ENCODE measurements around the gene SCN1B.
"Not testable (repeated sequence)": the region's sequence is repeated elsewhere in the genome, so short reads cannot be mapped to it uniquely, and the experiment has no call there.

The SCN1B gene

DNA sequence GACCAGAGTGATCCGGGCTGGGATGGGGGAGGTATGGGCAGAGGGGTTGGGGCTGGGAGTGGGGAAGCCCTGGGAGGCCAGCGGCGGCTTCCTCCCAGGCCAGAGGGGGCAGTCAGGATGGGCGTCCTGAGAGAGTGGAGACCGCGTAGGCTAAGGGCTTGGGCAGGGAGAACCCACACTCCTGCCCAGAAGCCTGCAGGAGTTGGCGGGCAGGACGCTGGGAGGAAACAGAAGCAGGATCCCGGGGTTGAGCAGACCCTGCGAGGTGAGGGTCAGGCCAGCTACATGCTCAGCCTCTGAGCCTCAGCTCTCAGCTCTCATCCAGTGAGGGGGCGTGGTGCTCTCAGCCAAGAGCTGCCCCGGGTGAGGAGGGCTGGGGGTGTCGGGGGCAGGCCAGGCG is 7.8 kb upstream of the SCN1B start:
- TF ChIP-seq, protein P1, sequence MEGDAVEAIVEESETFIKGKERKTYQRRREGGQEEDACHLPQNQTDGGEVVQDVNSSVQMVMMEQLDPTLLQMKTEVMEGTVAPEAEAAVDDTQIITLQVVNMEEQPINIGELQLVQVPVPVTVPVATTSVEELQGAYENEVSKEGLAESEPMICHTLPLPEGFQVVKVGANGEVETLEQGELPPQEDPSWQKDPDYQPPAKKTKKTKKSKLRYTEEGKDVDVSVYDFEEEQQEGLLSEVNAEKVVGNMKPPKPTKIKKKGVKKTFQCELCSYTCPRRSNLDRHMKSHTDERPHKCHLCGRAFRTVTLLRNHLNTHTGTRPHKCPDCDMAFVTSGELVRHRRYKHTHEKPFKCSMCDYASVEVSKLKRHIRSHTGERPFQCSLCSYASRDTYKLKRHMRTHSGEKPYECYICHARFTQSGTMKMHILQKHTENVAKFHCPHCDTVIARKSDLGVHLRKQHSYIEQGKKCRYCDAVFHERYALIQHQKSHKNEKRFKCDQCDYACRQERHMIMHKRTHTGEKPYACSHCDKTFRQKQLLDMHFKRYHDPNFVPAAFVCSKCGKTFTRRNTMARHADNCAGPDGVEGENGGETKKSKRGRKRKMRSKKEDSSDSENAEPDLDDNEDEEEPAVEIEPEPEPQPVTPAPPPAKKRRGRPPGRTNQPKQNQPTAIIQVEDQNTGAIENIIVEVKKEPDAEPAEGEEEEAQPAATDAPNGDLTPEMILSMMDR (conservative IDR thresholded peaks at IDR 0.05; ENCODE audit: low read length), result no peak
- H3K4me3 ChIP-seq (ENCODE audit: low read length), result no peak overlapping the region
- DNase-seq (ENCODE audit: low read depth), result no peak

DNA sequence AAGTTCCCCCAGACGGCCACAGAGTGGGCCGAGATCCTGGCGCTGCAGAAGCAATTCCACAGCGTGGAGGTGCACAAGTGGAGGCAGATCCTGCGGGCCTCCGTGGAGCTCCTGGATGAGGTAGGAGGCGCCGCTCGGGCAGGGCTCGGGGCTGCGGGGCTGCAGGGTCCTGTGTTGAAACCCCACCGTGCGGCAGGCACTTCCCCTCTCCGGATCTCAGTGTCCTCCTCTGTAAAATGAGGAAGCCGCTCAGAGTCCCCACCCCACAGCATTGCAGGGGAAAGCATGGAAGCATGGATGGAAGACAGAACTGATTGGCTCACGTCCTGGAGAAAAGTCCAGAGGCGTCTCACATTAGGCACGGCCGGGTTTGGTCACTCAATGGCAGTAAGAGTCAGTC is 6.8 kb upstream of the SCN1B start:
- H3K4me3 ChIP-seq (ENCODE audit: low read length), result no peak overlapping the region
- no peak for DNase-seq (ENCODE audit: low read depth)
- TF ChIP-seq, protein P1 (conservative IDR thresholded peaks at IDR 0.05; ENCODE audit: low read length), result no peak

DNA sequence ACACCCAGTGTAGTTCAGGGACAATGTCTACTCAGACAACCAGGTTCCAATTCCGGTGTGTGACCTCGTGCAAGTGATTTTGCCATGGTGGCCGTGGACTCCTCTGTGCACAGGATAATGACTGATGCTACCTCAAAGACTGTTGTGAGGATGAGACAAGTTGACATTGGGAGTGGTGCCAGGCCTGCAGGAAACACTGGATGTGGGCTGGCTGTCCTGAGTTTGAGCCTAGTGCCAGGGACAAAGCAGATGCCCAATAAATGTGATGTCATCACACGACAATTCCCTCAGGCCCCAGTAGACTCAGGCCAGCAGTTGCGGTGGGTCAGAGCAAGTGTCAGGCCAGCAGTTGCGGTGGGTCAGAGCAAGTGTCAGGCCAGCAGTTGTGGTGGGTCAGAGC is 6.2 kb upstream of the SCN1B start:
- no peak for DNase-seq (ENCODE audit: low read depth)
- H3K4me3 ChIP-seq (ENCODE audit: low read length), result no peak overlapping the region
- TF ChIP-seq, protein P1 (conservative IDR thresholded peaks at IDR 0.05; ENCODE audit: low read length), result no peak

DNA sequence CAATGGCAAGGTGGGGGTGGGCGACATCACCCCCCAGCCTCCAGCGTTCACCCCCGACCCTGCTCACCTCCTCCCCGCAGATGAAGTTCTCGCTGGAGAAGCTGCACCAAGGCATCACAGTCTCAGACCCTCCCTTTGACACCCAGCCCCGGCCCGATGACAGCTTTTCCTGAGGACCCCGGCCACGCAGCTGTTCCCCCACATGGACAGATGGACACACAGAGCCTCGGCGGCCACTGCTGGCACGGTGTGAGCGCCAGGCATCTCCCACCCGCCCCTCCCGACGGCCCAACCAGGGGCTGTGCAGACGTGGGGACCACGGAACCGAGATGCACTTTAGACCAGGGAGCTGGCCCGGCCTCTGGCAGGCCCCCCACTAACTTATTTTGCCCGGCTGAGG is 4.3 kb upstream of the SCN1B start:
- H3K4me3 ChIP-seq (ENCODE audit: low read length), result no peak overlapping the region
- TF ChIP-seq, protein P1 (conservative IDR thresholded peaks at IDR 0.05; ENCODE audit: low read length), result no peak
- no peak for DNase-seq (ENCODE audit: low read depth)

DNA sequence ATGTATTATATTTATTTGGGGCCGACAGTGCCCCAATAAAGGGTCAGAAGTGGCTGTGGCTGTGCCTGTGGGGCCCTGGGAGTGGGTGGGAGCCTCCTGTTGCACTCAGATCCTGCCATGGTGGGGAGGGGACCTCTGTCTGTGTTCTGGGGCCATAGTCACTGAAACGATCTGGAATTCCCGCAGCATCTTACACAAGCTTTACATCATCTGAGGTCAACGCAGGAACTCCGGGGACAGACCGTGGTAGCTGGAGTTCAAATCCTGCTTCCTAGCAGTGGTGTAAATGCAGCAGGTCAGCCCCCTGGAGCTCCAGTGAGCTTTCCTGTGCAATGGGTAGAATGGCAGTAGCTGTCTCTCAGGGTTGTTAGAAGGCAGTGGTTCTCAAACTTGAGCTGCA is 3.9 kb upstream of the SCN1B start:
- DNase-seq (ENCODE audit: low read depth), result no peak

DNA sequence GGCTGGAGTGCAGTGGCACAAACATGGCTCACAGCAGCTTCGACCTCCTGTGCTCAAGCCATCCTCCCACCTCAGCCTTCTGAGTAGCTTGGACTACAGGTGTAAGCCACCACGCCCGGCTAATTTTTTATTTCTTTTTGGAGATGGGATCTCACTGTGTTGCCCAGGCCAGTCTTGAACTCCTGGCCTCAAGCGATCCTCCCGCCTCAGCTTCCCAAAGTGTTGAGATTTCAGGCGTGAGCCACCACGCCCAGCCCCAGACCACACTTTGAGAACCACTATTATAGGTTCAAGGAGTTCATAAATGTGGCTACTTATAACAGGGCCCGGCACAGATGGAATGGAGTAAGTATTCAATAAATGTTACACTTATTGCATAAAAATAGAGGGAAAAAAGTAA is 3.3 kb upstream of the SCN1B start:
- no peak for DNase-seq (ENCODE audit: low read depth)
- no peak overlapping the region for H3K4me3 ChIP-seq (ENCODE audit: low read length)
- TF ChIP-seq, protein P1 (conservative IDR thresholded peaks at IDR 0.05; ENCODE audit: low read length), result no peak

More for the DNA sequence above, 3.9 kb upstream of the SCN1B start:
- H3K4me3 ChIP-seq (ENCODE audit: low read length), result no peak overlapping the region
- TF ChIP-seq, protein P1 (conservative IDR thresholded peaks at IDR 0.05; ENCODE audit: low read length), result no peak

DNA sequence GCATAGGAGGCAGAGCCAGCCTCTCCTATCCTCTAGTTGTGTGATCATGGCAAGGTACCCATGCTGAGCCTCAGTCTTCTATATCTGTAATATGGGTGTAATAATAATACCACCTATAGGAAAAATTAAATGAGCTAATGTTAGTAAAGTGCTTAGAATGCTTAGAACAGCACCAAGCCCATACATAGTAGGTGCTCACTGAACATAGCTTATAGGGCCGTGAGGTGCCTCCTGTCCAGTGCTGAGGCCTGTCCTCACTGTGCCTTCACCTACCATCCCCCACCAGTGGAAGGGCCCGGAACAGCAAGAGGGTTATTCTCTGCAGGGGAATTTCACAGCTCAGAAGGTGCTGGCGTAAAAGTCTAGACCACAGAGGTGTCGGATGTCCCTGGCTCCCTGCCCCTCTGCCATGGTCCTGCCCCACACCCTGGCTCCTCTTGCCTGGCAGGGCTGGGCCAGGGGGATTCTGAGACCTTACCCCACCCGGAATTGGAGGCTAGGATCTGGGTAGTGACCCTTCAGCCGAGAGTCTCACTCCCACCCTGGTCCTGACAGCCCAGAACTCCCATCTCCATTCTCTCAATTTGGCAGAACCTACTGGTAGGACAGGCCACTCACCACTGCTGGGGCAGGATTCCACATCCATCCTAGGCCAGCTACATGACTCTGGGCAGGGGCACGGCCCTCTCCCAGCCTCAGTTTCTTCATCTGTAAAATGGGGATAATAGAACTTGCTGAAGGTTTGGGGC is 2.2 kb upstream of the SCN1B start:
- TF ChIP-seq, protein P1 (conservative IDR thresholded peaks at IDR 0.05; ENCODE audit: low read length), result no peak
- DNase-seq (ENCODE audit: low read depth), result peak; percentile 37
- no peak overlapping the region for H3K4me3 ChIP-seq (ENCODE audit: low read length)

DNA sequence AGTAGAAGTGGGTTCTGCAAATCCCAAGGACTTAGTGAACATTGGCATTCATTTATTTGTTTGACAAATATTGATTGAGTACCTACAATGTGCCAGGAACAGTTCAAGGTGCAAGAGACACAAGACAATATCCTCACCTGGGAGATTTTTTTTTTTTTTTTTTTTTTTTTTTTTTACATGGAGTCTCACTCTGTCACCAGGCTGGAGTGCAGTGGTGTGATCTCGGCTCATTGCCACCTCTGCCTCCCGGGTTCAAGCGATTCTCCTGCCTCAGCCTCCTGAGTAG is 1.7 kb upstream of the SCN1B start:
- not testable (repeated sequence) for DNase-seq (ENCODE audit: low read depth)

DNA sequence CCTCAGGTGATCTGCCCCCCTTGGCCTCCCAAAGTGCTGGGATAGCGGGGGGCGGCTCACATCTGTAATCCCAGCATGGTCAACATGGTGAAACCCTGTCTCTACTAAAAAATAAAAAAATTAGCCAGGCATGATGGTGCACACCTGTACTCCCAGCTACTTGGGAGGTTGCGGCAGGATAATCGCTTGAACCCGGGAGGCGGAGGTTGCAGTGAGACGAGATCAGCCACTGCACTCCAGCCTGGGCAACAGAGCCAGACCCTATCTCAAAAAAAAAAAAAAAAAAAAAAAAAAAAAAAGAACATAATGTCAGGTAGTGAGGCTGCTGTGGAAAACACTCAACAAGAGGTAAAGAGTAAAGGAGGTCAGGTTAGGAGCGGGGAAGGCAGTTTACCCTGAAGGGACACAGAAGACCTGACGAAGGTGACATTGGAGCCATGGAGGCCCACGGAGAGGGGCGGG is 964 bp upstream of the SCN1B start:
- H3K4me3 ChIP-seq (ENCODE audit: low read length); DNase-seq (ENCODE audit: low read depth): not testable (repeated sequence)

More for the DNA sequence above, 1.7 kb upstream of the SCN1B start:
- H3K4me3 ChIP-seq (ENCODE audit: low read length), result not testable (repeated sequence)

All from AG10803 (cell line).